NCI-H1105 (cell line): ENCODE data around the gene DCUN1D1.

ENCODE experiments used
- DNase-seq: peaks from one replicate; lab custom pipeline; 2025; lab: John Stamatoyannopoulos, UW

The DCUN1D1 gene

DNA sequence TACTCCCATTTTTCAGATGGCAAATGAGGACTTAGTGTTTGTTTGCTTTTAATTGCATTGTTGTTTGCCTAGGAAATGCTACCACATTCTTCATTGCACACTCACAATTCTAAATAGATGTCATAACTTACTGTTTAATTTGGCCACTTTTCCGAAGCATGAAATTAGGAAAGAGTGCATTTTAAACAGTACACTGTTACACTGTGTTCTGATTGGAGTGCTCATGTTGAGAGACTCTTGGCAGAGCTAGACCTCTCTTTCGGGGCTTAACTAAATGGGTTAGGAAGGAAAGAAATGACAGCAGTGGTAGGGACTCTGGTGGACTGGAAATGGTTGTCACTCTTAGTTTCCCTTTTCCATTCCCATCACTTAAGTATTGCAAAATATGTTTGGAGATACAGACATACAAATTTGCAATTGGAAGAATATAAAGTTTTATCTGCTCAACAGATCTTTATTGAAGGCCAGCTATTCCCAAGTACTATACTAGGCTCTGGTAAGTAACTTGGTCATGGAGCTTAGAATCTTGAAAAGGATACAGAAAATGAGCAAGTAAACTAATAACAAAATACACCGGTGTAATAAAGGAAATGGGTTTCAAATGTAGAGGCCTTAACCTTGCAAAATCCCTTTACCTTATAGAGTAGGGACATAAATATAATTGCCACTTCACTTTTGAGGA lies 90.2 kb downstream of the DCUN1D1 start:
- peak; percentile 55 for DNase-seq
